Epithelial cell of prostate (primary cell): Measurements from ENCODE around the gene WDR93.

Experiments
- DNase-seq: peaks from one replicate; pipeline ENCODE4 v3.0.0-alpha.2; 2011; ENCODE audit warnings: low read depth, low spot score
- H3K27ac ChIP-seq: fragments of 450-650 bp; 2 replicates; pipeline ENCODE4 v1.5.1; 2017; ENCODE audit warnings: mild to moderate bottlenecking

Gene WDR93

DNA sequence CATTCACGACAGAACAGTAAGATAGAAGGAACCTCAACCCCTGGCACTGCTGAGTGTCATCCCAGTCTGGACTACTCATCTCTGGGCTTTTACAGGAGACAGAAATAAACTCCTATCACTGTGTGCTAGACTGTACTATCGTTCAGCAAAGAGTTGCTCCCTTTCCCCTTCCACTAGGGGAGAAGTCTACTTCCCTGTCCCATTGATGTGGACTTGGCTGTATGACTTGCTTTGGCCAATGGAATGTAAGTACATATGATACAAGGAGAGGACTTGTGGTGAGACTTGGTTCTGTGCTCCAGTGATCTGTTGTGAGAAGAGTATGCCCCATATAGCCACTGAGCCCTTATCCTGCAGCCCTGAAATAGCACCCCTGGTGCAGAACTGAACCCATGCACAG, 30.1 kb upstream of the WDR93 start:
- DNase-seq = no peak

DNA sequence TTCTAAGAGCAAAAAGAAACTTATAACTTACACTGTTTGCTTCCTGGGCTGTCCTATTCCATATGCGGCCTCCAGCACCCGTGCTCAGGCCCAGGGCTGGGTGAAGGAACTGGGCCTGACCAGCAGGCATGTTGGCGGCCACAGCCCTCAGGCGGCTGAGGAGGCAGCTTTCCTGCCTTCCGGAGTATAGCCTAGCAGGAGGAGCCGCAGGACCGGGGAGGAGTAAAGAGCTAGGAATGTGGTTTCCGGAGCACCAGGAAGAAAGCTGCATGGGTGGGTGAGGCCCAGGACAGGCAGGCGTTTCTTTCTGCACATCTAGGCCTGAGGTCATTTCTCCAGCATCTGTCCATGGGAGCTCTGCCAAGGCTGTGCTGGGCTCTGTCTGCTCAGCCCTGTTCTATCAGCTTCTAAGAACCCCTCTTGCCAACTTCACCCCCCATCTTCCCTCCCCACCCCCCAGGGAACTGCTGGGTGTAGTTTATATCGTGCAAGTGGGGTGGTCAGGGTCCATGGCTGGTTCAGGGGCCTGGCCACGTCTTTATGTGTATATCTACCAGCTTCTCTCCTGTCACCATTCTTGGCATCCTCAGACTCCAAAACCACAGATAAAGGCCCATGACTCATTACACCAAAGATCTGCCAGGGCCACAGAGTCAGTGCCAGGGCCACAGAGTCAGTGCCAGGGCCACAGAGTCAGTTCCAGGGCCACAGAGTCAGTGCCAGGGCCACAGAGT, 27.6 kb upstream of the WDR93 start:
- peak; percentile 16 for DNase-seq
- H3K27ac ChIP-seq = peak overlapping the region; percentile 75

More for the DNA sequence above, 30.1 kb upstream of the WDR93 start:
- no peak overlapping the region for H3K27ac ChIP-seq

- H3K27ac ChIP-seq = no peak overlapping the region
- DNase-seq = no peak
Measured at GRCh38 chr15:89664441-89665350, 25.9 kb upstream of the WDR93 start.

DNA sequence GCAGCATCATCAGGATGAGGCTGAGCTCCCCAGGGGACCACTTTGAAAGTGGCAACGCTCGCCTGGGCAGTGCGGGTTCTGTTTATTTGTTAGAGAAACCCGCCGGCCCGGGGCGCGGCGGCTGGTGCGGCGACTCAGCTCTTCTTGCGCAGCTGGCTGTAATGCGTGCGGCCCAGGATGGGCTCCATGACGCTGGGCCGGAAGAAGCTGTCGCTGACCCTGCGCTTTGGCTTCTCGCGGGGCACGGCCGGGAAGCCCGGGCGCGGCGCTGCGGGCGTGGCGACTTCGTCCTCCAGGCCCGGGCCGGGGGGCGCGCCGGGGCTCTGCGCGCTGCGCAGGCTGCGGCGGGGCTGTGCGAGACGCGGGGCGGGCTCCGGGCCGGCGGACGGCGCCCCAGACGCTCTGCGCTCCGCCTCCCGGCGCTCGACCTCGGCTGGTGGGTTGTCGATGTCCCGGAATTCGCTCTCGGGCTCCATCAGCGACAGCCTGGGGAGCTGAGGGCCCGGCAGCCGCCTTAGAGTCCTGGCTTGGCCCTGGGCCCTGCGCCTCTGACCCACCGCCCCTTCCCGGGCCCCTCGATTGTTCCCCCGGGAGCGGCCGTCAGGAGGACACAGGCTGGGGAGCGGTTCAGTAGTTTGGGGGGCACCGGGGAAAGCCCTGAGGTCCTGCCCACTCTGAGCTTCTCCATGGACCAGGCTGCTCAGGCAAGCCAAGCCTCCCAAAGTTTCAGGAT, 25.0 kb upstream of the WDR93 start:
- DNase-seq = no peak

DNA sequence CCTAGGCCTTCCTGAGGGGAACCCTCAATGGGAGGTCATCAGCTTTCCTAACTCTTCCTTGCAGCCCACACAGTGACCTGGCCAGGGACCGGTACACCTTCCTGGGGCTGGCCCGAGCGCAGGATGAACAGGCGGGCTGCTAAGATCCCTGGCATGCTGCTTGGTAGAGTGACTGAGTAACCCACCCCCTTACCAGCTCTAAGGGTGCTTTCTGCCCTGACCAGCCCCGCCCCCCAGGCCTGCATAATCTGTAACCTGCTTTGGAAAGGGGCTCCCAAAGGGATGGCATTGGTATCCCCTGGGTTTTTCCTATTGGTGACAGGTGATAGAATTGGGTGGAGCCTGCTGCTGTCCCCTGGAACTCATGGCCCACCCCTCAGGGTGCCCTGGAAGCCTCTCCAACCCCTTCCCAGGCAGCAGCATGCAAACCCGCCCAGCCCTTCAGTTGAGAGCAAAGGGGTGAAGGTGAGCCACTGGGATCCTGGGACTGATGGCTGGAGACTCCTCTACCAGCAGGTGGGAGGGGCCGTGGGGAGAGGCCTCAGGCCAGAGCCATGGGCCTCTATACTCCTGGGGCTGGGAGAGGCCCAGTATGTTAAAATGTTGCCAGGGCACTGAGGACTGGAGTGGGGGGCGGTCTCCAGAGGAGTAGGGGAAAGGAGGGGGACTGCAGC, 24.3 kb upstream of the WDR93 start:
- no peak overlapping the region for H3K27ac ChIP-seq
- no peak for DNase-seq

More for the DNA sequence above, 25.0 kb upstream of the WDR93 start:
- H3K27ac ChIP-seq = no peak overlapping the region

- DNase-seq = no peak
- no peak overlapping the region for H3K27ac ChIP-seq
Measured at GRCh38 chr15:89666858-89667705, 23.5 kb upstream of the WDR93 start.

DNA sequence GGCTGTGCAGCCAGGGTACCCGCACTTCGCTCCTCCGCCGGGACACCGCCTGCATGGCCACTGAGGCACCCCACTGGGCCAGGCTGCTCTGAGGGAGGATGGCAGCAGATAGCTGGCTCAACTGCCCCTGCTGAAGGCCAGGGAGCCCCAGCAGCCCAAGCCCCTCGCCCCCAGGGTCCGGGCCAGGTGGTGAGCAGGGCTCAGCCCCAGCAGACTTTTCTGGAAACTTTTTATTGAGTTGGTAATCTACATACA, 23.0 kb upstream of the WDR93 start:
- DNase-seq = no peak
- no peak overlapping the region for H3K27ac ChIP-seq

- no peak for DNase-seq
- no peak overlapping the region for H3K27ac ChIP-seq
Measured at GRCh38 chr15:89668171-89668570, 22.4 kb upstream of the WDR93 start.

DNA sequence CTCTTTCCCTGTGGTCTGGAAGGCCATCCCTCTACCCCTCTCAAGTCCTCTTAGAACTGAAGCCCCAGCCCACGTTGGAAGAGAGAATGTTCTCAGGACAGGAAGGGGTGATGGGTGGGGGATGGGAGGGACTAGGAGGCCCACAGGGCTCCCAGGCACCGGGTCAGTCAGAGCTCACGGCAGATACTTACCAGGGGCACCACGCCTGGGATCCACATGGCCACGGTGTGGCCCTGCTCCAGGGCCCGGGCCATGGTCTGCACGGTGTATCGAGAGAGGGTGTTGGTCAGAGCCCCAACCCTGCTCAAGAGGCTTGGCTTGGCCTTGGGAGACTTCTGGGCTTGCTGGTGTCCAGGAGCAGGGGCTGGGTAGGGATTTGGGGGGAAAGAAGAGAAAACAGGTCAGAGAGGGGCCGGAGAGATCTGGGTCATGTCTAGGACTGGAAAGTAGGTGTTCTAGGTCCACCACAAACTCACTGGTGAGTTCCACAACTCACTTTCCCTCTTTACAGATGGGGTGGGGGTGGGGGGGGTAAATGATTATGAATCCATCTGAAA, 21.2 kb upstream of the WDR93 start:
- no peak overlapping the region for H3K27ac ChIP-seq
- DNase-seq = no peak

- DNase-seq = no peak
- no peak overlapping the region for H3K27ac ChIP-seq
Measured at GRCh38 chr15:89669941-89670340, 20.7 kb upstream of the WDR93 start.

DNA sequence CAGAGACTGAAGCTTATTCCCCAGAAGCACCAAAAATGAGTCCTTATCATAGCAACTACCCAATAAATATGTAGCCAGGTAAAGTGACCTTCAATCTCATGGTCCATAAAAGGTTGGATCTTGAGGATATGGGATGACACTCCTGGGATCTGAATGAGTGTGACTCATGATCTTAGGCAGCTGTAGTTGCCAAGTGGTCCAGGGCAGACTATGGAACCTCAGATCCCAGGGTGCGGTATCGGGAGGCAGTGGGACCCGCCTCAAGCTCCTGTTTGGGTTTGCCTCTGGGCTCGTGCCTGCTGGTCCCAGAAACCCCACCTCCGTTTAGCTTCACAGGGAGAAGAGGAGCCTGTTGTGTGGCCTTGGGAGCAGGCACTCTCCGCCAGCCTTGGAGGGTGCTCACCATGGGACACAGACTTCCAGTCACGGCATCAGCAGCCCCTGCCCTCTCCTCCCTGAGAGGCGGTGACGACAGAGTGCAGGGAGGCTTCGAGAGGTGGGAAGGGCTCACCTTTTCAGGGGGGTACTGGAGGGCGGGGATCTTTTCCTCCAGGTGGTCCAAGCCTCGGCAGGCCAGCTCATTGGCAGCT, 19.5 kb upstream of the WDR93 start:
- no peak overlapping the region for H3K27ac ChIP-seq
- no peak for DNase-seq

- H3K27ac ChIP-seq = no peak overlapping the region
- no peak for DNase-seq
Measured at GRCh38 chr15:89671687-89672086, 18.9 kb upstream of the WDR93 start.

DNA sequence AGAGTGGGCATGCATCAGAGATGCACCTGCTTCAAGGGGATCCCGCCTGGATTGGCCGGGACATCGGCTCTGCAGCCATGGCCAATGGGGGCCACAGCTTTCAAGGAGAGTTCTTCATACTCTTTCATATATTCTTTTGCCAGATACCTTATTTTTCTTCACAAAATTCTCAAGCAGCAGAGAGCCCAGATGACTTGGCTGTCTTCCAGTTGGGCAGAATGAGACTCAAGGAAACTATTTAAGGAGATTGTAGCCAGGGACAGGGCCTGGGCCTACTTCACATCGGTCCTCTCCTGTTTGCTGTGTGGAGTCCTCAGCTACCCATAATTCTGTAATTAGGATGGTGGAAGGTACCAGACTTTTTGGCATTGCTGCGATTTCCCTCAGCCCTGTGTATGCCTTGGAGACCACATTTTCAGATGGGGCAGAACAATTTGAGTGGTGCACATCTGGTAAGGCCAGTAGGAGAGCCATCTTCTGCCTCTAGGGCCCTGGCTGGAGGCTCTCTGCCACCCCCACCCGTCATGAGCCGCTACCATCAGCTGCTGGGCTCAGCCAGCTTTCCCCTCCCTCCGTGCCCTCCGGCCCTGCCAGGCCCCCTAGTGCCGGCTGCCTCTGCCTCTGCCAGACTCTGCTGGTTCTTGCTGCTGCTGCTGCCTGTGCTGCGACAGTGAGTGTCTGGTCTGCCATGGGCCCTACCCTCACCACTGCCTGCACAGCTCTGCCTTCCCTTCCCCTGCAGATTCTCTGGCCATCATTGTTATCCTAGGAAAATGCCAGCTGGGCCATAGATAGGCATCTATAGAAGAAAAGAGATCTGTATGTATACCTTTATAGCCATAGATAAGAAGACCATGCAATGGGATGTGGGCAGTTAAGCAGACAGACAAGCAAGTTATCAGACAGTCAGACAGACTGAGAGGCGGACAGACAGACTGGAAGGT, 18.1 kb upstream of the WDR93 start:
- no peak for DNase-seq
- no peak overlapping the region for H3K27ac ChIP-seq

DNA sequence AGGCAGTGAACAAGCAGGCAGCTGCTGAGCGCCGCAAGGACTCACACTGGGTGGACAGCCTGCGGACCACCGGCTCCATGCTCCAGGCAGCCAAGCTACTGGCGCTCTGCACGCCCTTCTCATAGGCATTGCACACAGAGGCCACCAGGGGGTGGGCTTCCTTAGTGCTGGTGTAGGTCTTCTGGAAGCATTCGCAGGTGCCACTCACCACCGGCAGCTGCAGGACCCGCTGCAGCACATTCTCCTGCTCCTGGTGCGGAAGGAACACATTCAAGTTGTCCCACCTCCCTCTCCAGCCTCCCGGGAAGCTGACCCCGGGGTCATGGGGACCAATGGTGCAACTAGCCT, 17.5 kb upstream of the WDR93 start:
- H3K27ac ChIP-seq = no peak overlapping the region
- DNase-seq = no peak

- DNase-seq = no peak
- H3K27ac ChIP-seq = no peak overlapping the region
Measured at GRCh38 chr15:89674526-89674925, 16.1 kb upstream of the WDR93 start.

DNA sequence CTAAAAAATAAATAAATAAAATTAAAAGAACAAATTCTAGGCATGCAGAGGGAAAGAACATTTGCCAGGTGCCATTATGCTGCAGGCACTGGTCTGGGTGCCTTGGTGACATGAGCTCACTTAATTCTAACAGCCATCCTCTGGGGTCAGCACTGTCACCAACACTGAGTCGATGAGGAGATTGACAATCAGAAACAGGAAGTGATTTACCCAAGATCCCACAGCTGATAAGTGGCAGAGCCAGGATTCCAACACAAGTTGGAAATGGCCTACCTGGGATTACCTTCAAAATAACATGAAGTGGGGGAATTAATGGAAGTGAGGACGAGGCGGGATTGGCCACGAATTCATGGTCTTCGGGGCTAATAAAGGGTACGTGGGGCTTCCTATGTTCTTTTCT, 15.0 kb upstream of the WDR93 start:
- no peak overlapping the region for H3K27ac ChIP-seq
- DNase-seq = no peak

DNA sequence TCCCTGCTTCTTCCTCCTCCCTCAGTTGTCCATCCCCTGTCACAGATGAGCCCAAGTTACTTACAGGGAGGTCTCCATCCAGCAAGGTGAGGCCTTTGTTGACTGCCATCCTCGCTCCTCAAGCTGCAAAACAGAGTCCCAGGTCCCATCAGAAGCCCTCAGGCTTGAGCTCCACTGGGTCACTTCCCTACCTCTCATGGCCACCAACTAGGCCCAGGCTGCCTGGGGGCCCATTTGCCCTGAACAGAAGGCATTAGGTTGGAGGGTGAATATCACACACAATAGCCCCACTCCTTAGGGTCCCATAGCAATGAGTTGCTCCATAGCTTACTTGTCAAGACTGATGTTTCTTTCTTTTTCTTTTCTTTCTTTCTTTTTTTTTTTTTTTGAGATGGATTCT, 13.2 kb upstream of the WDR93 start:
- no peak overlapping the region for H3K27ac ChIP-seq
- DNase-seq = no peak

- DNase-seq = no peak
- H3K27ac ChIP-seq = no peak within 1 kb of the TSS
Measured at GRCh38 chr15:89679212-89679611, 11.4 kb upstream of the WDR93 start, which contains the start of gene PLIN1. TSS of gene PLIN1 (minus strand) at chr15:89679367. CDS start at chr15:89677489, 1,878 bp downstream.
